ENCODE results near the gene QRFP.
"Not testable (repeated sequence)": the region's sequence is repeated elsewhere in the genome, so short reads cannot be mapped to it uniquely, and the experiment has no call there.

QRFP gene

GRCh38 chr9:130871395-130872062 is 25.1 kb downstream of the QRFP start:
- DNase-seq: no peak

GRCh38 chr9:130870491-130871381 is 25.9 kb downstream of the QRFP start:
- no peak for DNase-seq

- DNase-seq: no peak
Observed at GRCh38 chr9:130869250-130869649, 27.4 kb downstream of the QRFP start.

GRCh38 chr9:130868230-130868629 is 28.4 kb downstream of the QRFP start:
- no peak for DNase-seq

GRCh38 chr9:130867556-130867955 is 29.1 kb downstream of the QRFP start:
- DNase-seq: no peak

- peak; percentile 66 to 70 for DNase-seq
Observed at GRCh38 chr9:130866474-130866965, 30.1 kb downstream of the QRFP start.

GRCh38 chr9:130865921-130866320 is 30.7 kb downstream of the QRFP start:
- no peak for DNase-seq

GRCh38 chr9:130864541-130864940 is 32.1 kb downstream of the QRFP start:
- DNase-seq: no peak

- DNase-seq: no peak
Observed at GRCh38 chr9:130862747-130863146, 33.9 kb downstream of the QRFP start.

- no peak for DNase-seq
Observed at GRCh38 chr9:130862217-130862616, 34.4 kb downstream of the QRFP start.

GRCh38 chr9:130861372-130862180 is 35.0 kb downstream of the QRFP start:
- DNase-seq: no peak

GRCh38 chr9:130860458-130861316 is 35.9 kb downstream of the QRFP start:
- peak in 1 of 2 donors; percentile 17 for DNase-seq

- no peak for DNase-seq
Observed at GRCh38 chr9:130858739-130859705, 37.6 kb downstream of the QRFP start.

GRCh38 chr9:130857864-130858738 is 38.5 kb downstream of the QRFP start:
- DNase-seq: no peak

- no peak for DNase-seq
Observed at GRCh38 chr9:130856474-130856873, 40.1 kb downstream of the QRFP start.

- no peak for DNase-seq
Observed at GRCh38 chr9:130854835-130855234, 41.8 kb downstream of the QRFP start.

- no peak for DNase-seq
Observed at GRCh38 chr9:130854092-130854491, 42.5 kb downstream of the QRFP start.

- DNase-seq: no peak
Observed at GRCh38 chr9:130852801-130853200, 43.8 kb downstream of the QRFP start.

GRCh38 chr9:130849356-130849755 is 47.3 kb downstream of the QRFP start:
- DNase-seq: no peak

- DNase-seq: not testable (repeated sequence)
Observed at GRCh38 chr9:130848514-130848913, 48.1 kb downstream of the QRFP start.

Measured in inflammatory macrophage (primary cell).